Measurements from ENCODE around the gene TBX21.

- TF ChIP-seq CTCF (IDR thresholded peaks at IDR 0.05) (no peak), POLR2A (IDR thresholded peaks at IDR 0.05) (no peak)
These were observed 11.3 kb upstream of the TBX21 start for GRCh38 chr17:47721725-47722124.
